ENCODE measurements around the gene CCDC13.

Gene CCDC13

GRCh38 chr3:42735615-42736014 is 37.4 kb downstream of the CCDC13 start:
- DNase-seq (ENCODE audit: extremely low read depth in 1 of 2, low read depth in 1 of 2): no peak

DNA sequence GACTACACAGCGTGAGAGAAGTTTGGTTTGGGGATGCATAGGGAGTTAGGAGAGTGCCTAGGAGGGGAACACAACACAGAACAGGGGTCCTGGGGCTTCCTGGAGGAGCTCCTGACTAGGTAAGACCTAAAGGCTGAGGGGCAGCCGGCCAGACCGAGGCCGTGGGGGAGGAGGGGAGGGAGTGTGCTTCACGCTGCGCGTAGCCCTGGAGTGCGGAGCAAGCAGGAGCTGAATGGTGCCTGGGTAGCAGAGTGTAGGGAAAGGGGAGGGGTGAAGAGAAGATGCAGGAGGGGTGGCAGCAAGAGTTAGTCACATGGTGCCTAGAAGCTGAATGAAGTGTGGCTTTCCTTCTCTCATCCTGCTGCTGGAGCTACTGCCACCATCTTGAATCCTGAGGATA is 38.0 kb downstream of the CCDC13 start:
- no peak for DNase-seq (ENCODE audit: extremely low read depth in 1 of 2, low read depth in 1 of 2)

DNA sequence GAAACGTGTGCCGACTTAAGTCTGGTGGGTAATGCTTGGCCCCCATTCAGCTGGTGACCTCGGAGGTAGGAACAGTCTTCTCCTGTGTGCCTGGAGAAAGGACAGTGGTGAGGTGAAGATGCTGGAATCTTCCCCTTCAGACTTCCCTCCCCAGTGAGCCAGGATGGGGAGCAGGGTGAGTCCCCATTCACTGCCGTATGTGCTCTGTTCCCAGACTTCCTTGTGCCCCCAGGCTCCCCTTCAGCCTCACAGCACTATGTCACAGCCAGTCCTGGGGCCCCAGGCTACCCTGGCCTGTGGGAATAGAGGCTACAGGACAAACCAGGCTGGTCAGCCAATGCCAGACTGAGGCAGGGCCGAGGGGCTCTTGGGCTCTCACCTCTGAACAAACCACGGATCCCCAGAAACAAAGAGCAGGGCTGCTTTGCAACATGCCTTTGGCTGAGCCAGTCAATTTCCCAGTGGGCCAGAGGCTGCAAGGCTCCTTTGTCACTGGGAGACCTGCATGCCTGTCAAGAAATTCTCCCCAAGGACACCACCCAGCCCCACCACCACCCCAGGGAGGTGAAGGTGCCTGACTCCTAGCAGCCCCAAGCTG is 38.7 kb downstream of the CCDC13 start:
- DNase-seq (ENCODE audit: extremely low read depth in 1 of 2, low read depth in 1 of 2): no peak

DNA sequence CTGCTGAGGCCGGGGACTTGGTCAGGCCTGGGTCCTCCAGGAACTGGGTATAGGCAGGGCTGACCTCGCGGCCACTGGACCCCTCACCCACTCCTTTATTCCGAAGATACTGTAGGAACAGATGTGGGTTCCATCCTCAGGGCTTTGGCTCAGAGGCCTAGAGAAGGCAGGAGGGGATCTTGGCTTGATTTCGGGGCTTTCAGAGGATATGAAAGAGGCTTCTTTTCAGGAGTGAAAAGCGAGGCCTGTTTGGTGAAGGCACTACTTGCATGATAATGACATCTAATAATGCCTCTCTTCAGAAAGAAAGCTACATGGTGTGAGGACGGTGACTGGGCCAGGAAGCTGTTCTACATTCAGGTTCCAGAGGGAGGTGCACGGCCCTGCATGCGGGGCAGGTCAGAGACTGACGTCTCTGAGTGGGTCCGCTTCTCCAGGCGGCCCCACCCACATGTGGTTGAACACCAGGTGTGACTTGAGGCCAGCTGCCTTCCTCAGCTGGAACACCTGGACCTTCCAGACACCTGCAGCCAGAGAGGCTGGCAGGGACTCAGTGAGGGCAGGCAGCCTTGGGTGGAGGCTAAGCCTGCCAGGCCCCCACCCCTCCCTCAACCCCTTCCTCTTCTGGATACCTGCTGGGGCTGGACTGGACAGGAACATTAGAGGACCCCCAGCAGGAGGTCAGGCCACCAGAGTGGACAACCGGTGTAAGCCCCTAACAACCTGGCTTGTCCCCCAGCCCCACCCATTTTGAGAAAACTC is 39.4 kb downstream of the CCDC13 start:
- no peak for DNase-seq (ENCODE audit: extremely low read depth in 1 of 2, low read depth in 1 of 2)

- DNase-seq (ENCODE audit: extremely low read depth in 1 of 2, low read depth in 1 of 2): no peak
These were observed 40.1 kb downstream of the CCDC13 start for GRCh38 chr3:42732829-42733459.

- DNase-seq (ENCODE audit: extremely low read depth in 1 of 2, low read depth in 1 of 2): no peak
These were observed 40.7 kb downstream of the CCDC13 start for GRCh38 chr3:42732196-42732828.

GRCh38 chr3:42731476-42732195 is 41.4 kb downstream of the CCDC13 start:
- no peak for DNase-seq (ENCODE audit: extremely low read depth in 1 of 2, low read depth in 1 of 2)

GRCh38 chr3:42730706-42731420 is 42.2 kb downstream of the CCDC13 start:
- no peak for DNase-seq (ENCODE audit: extremely low read depth in 1 of 2, low read depth in 1 of 2)

DNA sequence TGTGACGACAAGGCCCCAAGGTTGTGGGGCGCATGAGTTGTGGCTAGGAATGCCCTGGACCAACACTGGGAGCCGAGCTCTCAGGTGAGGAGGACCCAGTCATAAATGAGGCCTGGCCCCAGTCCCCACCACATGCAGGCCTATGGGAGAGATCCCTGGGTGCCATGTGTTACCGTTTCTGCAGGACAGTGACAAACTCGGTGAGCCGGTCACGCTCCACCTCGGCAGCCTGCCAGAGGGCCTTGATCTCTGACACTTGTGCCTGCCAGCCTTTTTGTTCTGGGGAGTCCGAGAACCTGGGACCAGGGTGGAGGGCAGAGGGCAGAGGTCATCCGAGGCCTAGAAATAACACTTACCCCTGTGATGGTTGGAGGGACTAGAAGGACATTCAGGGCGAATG is 42.8 kb downstream of the CCDC13 start:
- no peak for DNase-seq (ENCODE audit: extremely low read depth in 1 of 2, low read depth in 1 of 2)

GRCh38 chr3:42729404-42730145 is 43.5 kb downstream of the CCDC13 start:
- no peak for DNase-seq (ENCODE audit: extremely low read depth in 1 of 2, low read depth in 1 of 2)

- no peak for DNase-seq (ENCODE audit: extremely low read depth in 1 of 2, low read depth in 1 of 2)
These were observed 44.2 kb downstream of the CCDC13 start for GRCh38 chr3:42728668-42729364.

DNA sequence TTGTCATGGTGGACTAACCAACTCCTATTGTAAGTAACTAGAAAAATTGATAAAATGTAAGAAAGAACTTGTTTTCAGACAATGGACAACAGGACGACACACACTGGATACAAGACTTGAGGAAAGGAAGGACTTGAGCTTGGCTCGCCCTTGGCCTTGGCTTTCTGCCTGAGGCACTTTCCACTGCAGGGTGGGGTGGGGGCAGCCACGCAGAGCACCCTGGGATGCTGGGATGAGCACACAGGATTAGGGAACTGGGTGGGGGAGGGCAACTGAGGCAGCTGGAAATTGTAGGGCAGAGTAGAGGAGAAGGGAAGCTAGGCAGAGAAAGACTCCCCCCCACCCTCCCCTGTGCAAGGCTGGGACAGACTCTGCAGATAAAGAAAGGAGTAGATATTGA is 45.0 kb downstream of the CCDC13 start:
- no peak for DNase-seq (ENCODE audit: extremely low read depth in 1 of 2, low read depth in 1 of 2)

DNA sequence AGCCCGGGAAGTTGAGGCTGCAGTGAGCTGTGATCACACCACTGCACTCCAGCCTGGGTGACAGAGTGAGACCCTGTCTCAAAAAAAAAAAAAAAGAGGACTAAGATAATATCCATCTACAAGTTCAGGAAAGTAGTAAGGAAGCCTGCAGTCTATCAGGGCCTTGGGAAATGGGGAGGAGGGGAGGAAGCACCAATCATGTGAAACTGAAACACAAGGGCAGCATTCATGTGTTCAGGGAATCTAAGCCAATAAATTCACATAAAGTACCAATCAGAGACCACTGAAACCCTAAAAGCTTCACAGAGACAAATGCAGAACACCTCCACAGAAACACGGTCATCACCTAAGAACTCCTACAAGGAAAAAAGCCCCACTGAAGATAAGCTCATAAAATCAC is 47.6 kb downstream of the CCDC13 start:
- DNase-seq (ENCODE audit: extremely low read depth in 1 of 2, low read depth in 1 of 2): no peak

DNA sequence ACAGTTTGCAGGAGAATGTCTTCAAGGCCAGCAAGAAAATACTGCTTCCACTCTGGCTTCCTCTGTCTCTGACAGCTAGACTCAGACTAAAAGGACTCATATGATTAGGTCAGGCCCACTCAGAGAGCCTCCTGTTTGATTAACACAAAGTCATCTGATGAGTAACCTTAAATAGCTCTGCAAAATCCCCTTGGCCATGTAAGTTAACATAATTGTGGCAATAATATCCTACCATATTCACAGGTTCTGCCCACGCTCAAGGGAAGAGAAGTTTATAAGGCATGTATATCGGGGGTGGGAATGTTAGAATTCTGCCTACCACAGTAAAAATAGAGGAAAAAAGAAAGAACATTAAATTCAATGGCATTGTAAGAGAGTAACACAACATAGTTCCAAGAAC is 49.8 kb downstream of the CCDC13 start:
- DNase-seq (ENCODE audit: extremely low read depth in 1 of 2, low read depth in 1 of 2): no peak

Measured in stimulated activated CD8-positive, alpha-beta memory T cell treated with anti-CD3 and anti-CD28 coated beads, Interleukin-7, amount 100 ng/mL, for 48 hours (primary cell).